OCI-LY7 (cell line): ENCODE measurements around the gene DGAT2. TPM values are rescaled to one million over a fixed set of nuclear protein-coding genes. Genes with fewer than 3 reads are reported as not detected.

Experiments
- BruUV-seq: library from RNA; stranded (reverse); fragments of 400-500 nt; replicated peaks from 2 replicates; lab custom pipeline; 2021; lab: Mats Ljungman, UMichigan
- CTCF ChIA-PET: fragments of 300-600 bp; sonication (Branson Sonifier 250); formaldehyde crosslinking; loops from one replicate; lab custom pipeline; 2022; ENCODE audit warnings: antibody characterized with exemption; ENCODE audit not compliant: unreplicated experiment; lab: Charles Lee
- POLR2A ChIA-PET: fragments of 300-600 bp; sonication (Branson Sonifier 250); formaldehyde crosslinking; loops from one replicate; lab custom pipeline; 2022; ENCODE audit warnings: antibody characterized with exemption; lab: Charles Lee
- DNase-seq: peaks from one replicate; pipeline ENCODE4 v3.0.0-alpha.2; 2015; ENCODE audit warnings: low spot score
- H2AFZ ChIP-seq: fragments of 200-600 bp; sonication (generic), shearing (Covaris generic); 2 replicates; pipeline ENCODE4 v1.6.1; 2014; ENCODE audit warnings: mild to moderate bottlenecking, antibody characterized with exemption, low read length, moderate library complexity
- H3K27ac ChIP-seq: fragments of 200-600 bp; sonication (generic); 2 replicates; pipeline ENCODE4 v1.5.1; 2014; ENCODE audit warnings: mixed run types, low read depth, mild to moderate bottlenecking, moderate library complexity, low read length, inconsistent platforms; ENCODE audit not compliant: poor library complexity, severe bottlenecking
- H3K36me3 ChIP-seq: fragments of 200-600 bp; sonication (generic); 2 replicates; pipeline ENCODE4 v1.6.1; 2014; ENCODE audit warnings: mild to moderate bottlenecking, antibody characterized with exemption, low read length, moderate library complexity, mixed read lengths; ENCODE audit not compliant: insufficient read depth
- H3K4me1 ChIP-seq: fragments of 200-600 bp; sonication (generic); 2 replicates; pipeline ENCODE4 v1.5.1; 2014; ENCODE audit warnings: mild to moderate bottlenecking, low read length; ENCODE audit not compliant: insufficient read depth, poor library complexity, severe bottlenecking
- H3K4me2 ChIP-seq: fragments of 200-600 bp; sonication (generic); 2 replicates; pipeline ENCODE4 v1.6.1; 2014; ENCODE audit warnings: mild to moderate bottlenecking, low read length
- H3K4me3 ChIP-seq: fragments of 200-600 bp; sonication (generic); 2 replicates; pipeline ENCODE4 v1.5.1; 2014; ENCODE audit warnings: mild to moderate bottlenecking, low read depth, low read length; ENCODE audit not compliant: poor library complexity, severe bottlenecking
- H3K79me2 ChIP-seq: fragments of 200-600 bp; sonication (generic); 2 replicates; pipeline ENCODE4 v1.6.1; 2016; ENCODE audit warnings: low read depth, mild to moderate bottlenecking, low read length, moderate library complexity, mixed read lengths; ENCODE audit not compliant: insufficient read depth
- H3K9me2 ChIP-seq: fragments of 200-600 bp; sonication (generic); 2 replicates; pipeline ENCODE4 v1.6.1; 2016; ENCODE audit warnings: mild to moderate bottlenecking, low read length, mixed read lengths; ENCODE audit not compliant: insufficient read depth
- H3K9me3 ChIP-seq: fragments of 200-600 bp; sonication (generic); 2 replicates; pipeline ENCODE4 v1.6.1; 2014; ENCODE audit warnings: mild to moderate bottlenecking, mixed run types, low read length, mixed read lengths
- H4K20me1 ChIP-seq: fragments of 200-600 bp; sonication (generic); 2 replicates; pipeline ENCODE4 v1.6.1; 2014; ENCODE audit warnings: mild to moderate bottlenecking, antibody characterized with exemption, low read length, moderate library complexity, mixed read lengths; ENCODE audit not compliant: insufficient read depth
- CTCF ChIP-seq: fragments of 200-600 bp; sonication (generic); conservative IDR thresholded peaks from 2 replicates; pipeline ENCODE4 v1.5.1; 2014; ENCODE audit warnings: mild to moderate bottlenecking, antibody characterized with exemption, low read length, moderate library complexity, mixed read lengths
- EZH2phosphoT487 ChIP-seq: fragments of 200-600 bp; sonication (generic); IDR thresholded peaks from 2 replicates; pipeline ENCODE4 v1.6.1; 2018; ENCODE audit warnings: low read depth, borderline replicate concordance, mild to moderate bottlenecking, mixed run types, antibody characterized with exemption, low read length, moderate library complexity, mixed read lengths
- intact Hi-C: fragments of 100-400 bp; cut with micrococcal nuclease; formaldehyde crosslinking; loops from one replicate; pipeline ENCODE4 v1.10.0; 2022; ENCODE audit not compliant: unreplicated experiment
- total RNA-seq, 2 experiments: library from RNA; depleted of rRNA in 1 of 2; stranded (reverse); fragments of >200 nt in 1 of 2; shearing (Covaris generic) in 1 of 2; gene quantifications; 2 replicates each; pipeline ENCODE4 v1.2.3, GENCODE V29; 2014 to 2022

Gene DGAT2
- total RNA-seq, 2 experiments from 2014 or later: 5.6 to 6.5 TPM

GRCh38 chr11:75831915-75832502 lies 63.4 kb downstream of the DGAT2 start:
- Histone ChIP-seq H3K9me2 (no peaks in the 10 kb centered on the region), H3K36me3 (peaks cover 72% of the 10 kb centered on the region), H4K20me1 (no peaks in the 10 kb centered on the region), H3K4me3 (no peak overlapping the region), H3K9me3 (no peaks in the 10 kb centered on the region), H3K79me2 (peaks cover 100% of the 10 kb centered on the region), H3K27ac (no peak overlapping the region), H3K4me2 (no peak overlapping the region), H3K4me1 (peaks cover 22% of the 10 kb centered on the region), H2AFZ (no peak overlapping the region)
- no TSS peak for BruUV-seq
- intact Hi-C loops: no loop called here
- POLR2A ChIA-PET: interaction anchor here (0.6 to 2.4 kb wide), 3 partner anchors 9 to 15 kb away, joined by 3 to 17 read pairs (median 11); no protein-coding TSS in a partner anchor
- TF ChIP-seq CTCF (no peak), EZH2phosphoT487 (no peak)
- CTCF ChIA-PET: no interaction called here
- DNase-seq: no peak

GRCh38 chr11:75834728-75835127 lies 66.2 kb downstream of the DGAT2 start:
- no peak overlapping the region for H3K4me3 ChIP-seq
- ChIA-PET CTCF (no interaction called here), POLR2A (interaction anchor here (0.9 kb wide), 1 partner anchor 8 kb away, joined by 4 read pairs; no protein-coding TSS in a partner anchor)

More at GRCh38 chr11:75834728-75835127, 66.2 kb downstream of the DGAT2 start:
- no peak for DNase-seq
- Histone ChIP-seq H3K9me2 (no peaks in the 10 kb centered on the region), H3K36me3 (peaks cover 71% of the 10 kb centered on the region), H4K20me1 (no peaks in the 10 kb centered on the region; the same call in 1 of the 2 replicates), H3K79me2 (peaks cover 100% of the 10 kb centered on the region), H3K27ac (no peak overlapping the region), H3K4me1 (peaks cover 33% of the 10 kb centered on the region), H3K4me2 (no peak overlapping the region), H3K9me3 (no peaks in the 10 kb centered on the region), H2AFZ (no peak overlapping the region)
- no peak for TF ChIP-seq CTCF
- no peak for TF ChIP-seq EZH2phosphoT487
- intact Hi-C loops: no loop called here
- no TSS peak for BruUV-seq
